ENCODE measurements around the gene ELFN1.

The ELFN1 gene

DNA sequence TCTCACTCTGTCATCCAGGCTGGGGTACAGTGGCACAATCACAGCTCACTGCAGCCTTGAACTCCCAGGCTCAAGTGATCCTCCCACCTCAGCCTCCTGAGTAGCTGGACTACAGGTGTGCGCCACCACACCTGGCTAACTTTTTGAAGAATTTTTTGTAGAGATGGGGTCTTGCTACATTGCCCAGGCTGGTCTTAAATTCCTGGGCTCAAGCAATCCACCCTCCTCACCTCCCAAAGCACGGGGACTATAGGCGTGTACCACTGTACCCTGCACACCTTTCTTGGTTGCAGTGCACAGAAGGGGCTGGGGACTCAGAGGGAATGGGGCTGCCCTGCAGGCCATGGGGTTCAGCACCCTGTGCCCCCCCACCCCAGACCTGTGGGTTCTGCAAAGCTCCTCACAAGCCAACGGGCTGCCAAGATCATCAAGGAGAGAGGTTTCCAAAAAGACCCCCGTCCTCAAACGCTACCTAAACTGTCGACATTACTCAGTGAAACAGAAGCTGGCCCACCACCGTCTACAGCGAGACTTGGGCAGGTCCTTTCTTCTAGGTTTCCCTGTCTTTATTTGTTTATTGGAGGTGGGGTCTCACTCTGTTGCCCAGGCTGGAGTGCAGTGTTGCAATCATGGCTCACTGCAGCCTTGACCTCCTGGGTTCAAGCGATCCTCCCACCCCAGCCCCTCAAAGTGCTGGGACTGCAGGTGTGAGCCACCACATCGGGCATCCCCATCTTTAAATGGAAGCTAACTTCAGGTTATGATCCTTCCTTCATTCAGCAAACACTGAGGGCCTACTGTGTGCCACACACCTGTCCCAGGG is 26.6 kb upstream of the ELFN1 start:
- no peak for DNase-seq

DNA sequence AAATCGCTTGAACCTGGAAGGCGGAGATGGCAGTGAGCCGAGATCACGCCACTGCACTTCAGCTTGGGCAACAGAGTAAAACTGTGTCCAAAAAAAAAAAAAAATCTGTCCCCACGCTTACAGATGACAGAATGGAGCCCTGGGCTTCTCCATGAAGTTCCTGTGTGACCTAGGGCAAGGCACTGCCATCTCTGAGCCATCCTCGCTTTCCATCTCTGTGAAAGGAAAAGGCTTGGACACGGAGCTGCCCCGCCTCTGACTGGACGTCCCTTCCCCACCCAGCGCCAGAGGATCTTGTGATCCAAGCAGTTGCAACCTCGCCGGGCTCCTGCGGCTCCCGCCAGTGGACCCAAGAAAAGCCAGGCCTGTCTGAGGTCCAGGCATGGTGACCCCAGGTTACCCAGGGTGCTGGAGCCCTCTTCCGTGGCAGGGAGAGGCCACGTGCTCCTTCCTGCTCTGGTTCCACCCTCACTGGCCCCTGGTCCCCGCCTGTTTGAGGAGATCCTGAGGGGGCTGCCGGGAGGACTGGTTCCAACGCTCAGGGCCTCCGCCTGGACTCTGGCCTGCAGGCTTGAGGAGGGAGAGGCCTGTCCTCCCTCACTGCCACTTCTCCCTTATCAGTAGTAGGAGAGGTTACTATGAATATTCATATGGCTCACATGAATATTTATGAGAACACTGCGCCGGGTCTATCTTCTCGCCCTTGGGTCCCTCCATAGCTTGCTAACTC is 25.6 kb upstream of the ELFN1 start:
- DNase-seq, result no peak

DNA sequence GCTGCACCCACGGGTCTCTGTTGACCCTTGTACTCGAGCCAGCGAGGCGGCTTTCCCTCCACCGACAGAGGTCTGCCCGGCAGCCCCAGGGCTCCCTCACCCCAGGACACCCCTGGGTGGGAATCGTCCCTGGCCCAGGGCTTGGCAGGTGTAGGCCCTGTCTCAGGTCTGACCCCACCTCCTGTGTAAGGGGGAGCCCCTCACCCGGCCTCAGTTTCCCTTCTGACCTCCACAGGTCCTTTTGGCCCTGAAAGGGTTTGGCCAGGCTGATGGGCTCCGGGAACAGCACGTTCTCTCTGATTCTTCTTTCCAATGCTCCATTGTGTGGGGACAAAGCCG is 25.0 kb upstream of the ELFN1 start:
- no peak for DNase-seq

DNA sequence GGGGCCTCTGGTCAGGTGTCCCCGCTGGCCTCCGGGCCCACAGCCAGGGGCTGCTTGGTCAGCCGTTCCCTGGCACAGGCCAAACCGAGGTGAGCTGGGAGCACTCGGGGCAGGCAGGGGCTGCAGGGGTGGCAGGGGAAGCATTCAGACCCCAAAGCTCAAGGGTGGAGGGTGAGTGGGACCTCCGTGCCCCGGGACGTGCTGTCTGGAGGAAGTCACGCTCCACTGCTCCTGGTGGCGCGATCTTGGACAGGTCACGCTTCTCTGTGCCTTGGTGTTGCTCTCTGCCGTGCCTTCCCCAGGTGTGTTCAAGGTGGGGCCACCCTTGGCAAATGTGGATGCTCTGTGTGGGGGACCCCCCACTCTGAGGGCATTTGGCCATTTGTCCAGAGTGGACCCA is 24.6 kb upstream of the ELFN1 start:
- no peak for DNase-seq

DNA sequence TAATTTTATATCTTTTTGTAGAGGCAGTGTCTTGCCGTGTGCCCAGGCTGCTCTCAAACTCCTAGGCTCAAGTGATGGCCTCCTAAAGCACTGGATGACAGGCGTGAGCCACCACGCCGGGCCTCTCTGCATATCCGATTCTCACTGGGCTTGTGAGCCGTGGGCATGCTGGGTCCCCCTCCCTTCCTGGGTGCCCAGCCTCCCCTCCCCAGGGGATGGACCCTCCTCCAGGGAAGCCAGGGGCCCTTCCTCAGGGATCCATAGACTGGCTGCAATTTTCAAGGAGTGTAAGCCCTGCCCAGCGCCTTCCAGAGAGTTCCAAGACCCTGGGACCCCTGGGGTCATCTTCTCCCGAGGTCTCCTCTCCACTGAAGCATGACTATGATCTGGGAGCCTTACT is 23.7 kb upstream of the ELFN1 start:
- no peak for DNase-seq

DNA sequence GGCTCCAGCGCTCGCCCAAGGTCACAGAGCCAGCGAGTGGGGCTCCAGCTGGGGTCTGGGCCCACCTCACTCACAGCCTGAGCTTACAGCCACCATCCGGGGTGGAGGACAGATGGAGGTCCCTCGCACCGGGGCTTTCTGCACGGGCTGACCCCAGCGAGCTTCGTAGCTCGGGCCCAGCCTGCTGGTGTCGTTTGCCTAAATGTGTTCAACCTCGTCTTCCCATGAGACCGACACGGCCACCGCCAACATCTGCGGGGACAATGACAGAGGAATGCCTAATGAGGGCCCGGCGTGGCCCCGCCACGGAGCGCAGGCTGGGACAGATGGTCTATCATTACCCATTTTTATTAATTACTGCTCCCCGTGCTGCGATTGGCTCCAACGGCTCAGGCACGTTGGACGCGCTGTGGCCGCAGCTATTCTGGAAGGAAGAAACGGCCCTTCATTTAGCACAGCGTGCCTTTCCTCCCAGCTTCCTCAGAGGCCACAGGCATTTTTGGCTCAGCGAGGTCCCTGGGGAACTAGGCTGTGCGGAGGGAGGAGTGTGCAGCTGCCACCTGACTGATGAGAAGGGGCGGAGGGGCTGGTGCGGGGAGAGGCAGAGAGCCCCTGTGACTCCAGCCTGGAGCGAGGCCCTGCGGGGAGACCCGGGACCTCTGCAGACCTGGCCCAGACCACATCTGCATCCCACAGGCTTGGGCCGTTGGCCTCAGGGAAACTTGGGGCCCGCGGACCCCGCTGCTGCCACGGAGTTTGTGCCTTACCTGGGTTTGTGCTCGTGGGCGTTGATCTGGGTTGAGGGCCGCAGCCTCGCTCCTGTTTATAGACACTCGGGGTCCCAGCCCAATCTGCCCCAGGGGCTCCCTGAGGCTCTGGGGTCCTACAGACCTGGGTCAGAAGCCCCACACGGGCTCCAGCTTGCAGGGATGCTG is 22.9 kb upstream of the ELFN1 start:
- DNase-seq, result peak; percentile 89

DNA sequence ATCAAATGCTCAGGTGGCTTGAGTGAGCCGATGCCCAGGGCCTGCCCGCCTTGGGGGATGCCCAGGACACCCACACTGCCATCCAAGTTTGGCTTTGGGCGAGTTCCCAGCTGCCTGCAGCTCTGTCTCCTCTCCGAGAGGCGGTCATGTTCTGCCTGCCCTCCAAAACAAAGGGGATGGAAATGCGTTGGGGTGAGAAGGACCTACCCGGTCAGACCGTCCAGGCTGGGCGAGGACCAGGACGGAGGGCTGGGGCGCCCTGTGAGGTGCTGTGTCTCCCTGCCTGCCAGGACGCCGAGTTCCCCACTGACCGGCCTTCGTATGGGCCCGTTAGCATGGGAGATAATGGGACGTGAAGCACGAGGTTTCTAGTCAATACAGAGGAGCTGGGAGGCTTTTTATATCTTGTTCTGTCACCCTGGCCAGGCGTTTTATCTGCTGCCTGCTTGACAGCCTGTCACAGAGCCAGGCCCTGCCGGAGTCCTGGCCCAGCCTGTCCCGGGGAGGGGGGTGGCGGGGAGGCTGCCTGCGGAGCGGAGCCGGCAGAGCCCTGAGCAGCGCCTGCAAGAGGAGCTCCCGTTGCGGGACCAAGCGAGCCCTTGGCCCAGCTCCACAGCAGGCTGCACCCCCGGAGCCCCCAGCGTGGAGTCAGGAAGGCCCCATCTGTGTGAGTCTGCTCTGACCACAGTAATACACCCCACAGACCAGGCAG is 22.0 kb upstream of the ELFN1 start:
- DNase-seq, result no peak

DNA sequence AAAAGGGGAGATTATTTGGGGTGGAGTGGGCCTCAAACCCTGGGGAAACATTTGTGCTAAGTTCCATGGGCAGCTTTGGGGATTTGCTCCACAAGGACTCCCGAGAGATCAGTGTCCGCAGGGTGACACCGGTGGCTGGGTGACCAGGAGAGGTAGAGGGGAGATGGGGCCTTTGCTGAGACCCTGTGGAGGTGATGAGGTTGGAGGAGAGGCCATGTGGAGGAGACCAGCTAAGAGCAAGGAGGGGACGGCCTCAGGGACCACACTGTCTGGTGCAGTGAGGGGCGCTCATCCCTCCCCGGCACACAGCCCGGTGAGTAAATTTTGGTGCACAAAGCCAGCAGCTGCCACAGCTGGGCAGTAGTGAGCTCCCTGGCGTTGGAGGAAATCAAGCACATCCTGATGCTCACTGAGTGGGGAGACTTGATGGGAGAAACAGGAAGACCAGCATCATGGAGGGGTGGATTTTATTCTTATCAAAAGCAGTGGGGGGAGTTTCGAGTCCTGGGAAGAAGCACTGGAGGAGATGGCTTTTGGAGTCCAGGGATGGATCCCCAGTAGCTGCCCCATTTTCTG is 20.2 kb upstream of the ELFN1 start:
- no peak for DNase-seq

DNA sequence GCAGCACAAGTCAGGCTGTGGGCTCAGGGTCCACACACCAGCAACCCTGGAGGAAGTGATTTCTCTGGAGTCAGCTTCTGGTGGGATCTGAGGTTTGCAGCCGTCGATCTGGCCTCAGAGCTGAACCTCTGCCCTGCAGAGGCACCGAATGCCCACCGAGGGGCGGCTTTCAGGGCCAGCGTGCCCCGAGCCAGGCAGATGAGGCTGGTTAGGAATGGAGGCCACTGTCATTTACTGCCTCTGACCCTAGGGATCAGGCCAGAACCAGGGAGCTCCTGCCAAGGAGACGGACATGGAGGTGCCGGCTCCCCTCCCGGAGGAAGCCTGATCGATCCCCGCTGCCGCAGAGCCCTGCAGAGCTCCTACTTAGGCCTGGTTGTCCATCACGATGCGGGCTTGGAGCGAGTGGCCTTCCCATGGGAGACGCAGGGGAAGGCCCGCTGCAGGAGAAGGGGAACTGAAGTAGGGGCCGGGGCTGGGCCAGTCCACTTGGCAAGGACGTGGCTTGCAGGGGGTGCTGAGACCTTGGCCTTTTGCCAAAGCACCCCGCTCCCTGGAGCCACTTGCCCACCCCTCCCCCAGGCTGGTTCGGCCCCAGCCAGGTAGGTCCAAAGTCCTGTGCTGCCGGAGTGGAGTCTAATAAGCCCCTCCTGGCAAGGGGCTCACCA is 19.6 kb upstream of the ELFN1 start:
- no peak for DNase-seq

DNA sequence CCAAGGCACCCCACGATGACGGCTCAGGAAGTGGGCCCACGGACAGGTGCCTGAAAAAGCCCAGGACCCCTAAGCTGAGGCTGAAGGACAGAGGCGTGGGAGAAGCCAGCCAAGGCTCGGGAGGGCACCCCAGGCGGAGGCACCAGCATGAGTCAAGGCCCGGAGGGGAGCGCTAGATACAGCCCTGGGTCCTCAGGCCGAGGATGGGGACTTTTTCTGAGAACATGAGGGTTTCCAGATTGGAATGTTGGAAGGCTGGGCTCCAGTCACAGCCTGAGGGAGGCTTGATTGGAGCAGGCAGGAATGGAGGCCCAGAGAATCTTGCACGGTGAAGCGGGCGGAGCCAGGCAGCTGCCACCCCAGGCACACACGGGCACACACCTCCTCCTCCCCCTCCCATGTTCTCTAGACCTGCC is 19.0 kb upstream of the ELFN1 start:
- DNase-seq, result no peak

DNA sequence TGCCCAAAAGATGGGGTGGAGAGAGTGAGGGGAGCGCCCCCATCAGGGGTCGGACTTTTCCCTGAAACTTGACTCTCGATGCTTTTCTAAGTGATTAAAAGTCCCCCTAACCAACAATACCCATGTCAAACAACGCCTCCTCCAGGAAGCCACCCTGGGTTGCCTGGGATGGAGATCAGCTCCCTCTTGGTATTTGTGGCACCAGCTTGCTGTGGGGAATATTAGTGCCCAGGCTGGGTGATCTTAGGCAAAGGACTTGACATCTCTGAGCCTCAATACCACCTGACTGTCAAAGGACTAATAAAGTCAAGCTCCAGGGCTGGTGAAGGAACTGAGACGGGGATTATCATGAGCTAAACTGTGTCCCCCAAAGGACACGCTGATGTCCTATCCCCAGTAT is 18.2 kb upstream of the ELFN1 start:
- DNase-seq, result no peak

DNA sequence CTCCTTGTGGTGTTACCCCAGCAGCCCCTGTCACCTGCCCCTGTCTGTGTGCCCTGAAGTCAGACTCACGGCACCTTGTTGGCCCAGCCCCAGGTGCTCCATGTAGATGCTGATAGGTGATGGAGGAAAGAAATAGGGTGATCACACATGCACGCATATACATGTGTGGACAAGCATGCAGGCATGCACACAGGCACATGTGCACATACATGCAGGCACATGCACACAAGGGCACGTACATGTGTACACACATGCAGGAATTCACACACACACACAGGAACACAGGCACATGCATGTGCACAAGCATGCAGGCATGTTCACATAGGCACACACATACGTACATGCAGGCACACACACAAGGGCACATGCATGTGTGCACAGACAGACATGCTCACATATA is 16.6 kb upstream of the ELFN1 start:
- no peak for DNase-seq

DNA sequence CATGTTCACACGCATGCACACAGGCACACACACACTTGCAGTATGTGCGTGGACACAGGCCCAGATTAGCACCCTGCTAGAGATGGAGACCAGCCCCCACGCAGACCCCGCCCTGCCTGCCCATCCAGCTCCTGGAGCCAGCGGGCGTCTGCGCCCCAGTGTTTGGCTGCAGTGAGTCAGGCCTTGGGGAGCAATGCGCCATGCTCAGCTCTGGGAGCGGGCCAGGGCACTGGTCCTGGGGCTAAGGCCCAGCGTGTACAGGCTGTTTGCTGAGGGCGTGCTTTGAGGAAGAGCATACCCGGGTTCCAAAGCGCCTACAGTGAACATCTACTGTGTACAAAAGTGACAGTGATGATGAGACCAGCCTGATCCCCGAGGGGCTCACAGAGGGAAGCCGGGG is 16.0 kb upstream of the ELFN1 start:
- no peak for DNase-seq

DNA sequence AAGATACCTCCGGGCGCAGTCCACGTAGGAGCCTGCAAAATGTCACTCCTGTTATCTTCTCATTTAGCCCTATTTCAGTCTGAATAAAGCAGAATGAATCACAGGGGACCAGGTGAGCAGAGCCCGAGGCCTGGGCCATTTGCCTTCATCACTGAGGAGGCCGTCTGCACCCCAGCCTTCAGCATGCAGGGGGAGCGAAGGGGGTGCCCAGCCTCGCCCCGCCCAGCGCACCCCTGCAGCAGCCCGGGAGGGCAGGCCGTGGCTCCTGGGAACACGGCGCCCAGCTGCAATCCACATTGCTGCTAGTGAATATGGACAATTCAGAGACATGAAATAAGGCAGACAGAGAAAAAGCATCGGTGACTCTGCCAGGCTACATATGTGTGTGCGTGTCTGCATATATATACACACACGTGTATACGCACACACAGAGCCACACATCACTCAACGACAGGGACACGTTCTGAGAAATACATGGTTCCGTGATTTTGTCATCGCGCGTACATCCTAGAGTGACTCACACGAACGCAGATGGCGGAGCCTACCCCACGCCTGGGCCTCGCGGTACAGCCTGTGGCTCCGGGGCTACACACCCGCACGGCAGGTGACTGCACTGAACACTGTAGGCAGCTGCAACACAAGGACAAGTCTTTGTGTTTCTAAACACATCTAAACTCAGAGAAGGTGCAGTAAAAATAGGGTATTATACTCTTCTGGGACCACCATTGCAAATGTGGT is 15.2 kb upstream of the ELFN1 start:
- no peak for DNase-seq

DNA sequence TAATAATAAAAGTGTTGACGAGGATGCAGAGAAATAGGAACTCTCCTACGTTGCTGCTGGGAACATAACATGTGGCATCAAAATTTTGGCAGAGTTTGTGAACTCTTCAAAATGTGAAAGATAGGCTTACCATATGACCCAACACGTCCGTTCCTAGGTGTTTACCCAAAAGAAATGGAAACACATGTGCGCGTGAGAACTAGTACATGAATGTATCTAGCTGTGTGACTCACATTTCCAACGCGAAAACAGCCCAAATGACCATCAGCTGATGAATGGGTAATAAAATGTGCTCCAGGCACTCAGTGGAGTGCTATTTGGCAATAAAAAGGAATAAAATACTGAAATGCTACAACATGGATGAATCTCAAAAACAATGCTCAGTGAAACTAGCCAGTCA is 10.4 kb upstream of the ELFN1 start:
- no peak for DNase-seq

DNA sequence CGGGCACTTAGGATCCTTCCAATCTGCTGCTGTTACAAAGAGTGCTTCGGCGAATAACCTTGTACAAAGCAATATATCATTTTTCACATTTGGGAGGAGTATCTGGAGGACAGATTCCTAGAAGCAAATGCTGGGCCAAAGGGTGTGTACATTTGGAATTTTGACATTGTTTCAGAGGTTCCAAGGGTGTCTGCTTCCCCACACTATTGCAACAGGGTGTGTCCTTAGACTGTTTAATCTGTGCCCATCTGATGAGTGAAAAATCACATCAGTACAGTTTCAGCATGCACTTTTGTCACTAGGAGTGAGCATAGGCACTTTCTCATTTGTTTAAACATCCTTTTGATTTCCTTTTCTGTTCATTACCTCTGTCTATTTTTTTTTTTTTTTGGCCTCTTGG is 8.6 kb upstream of the ELFN1 start:
- DNase-seq, result no peak

DNA sequence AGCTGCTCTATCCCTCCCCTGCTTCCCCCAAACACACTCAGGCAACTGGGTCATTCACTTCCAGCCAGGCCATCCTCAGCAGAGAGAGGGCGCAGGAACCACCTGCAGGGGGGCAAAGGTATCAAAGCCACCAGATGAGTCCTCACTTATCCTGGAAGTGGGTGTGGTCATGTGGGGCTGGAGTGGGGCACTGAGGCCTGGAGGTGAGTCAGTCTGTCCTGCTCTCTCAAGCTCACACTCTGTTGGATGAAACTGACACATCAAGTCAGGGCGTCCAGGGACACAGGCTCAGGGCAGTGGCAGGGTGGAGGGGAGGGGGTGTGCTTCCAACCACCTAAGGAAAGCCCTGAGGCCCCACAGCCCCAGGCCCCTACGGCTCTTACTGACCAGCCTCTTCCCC is 8.0 kb upstream of the ELFN1 start:
- DNase-seq, result no peak

DNA sequence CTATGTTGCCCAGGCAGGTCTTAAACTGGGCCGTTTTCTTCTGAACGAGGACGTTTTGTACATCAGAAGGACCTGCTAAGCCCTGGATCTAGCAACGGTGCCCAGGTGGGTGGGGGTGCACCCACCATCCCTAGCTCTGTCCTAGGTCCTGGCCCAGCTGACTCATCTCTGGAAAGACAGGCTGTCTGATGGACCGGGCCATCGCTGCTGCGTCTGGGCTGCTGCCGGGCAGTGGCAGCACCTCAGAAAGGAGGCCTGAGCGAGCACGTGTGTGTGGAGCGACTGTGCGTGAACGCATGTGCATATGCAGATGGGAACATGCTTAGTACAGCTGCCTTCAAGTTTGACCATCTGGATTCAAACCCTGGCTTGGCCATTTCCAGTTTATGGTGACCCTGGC is 7.3 kb upstream of the ELFN1 start:
- no peak for DNase-seq

DNA sequence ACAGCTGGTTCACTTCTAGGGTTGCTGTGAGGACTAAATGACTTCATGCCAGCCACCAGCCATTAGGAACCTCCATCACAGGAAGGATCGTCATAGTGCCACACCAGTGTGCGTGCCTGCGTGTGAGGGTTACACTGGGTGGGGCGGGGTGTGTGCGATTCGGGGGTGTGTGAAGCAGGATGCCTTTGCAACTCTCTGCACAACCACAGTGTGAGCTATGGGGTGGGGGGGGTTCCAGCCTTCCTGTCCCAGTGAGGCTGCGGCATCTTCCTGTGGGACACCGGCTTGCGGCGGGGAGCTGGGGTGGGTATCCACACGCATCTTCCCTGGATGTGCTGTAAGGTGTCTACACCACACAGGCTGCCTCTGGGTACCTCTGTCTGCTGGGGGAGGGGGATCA is 6.9 kb upstream of the ELFN1 start:
- no peak for DNase-seq

DNA sequence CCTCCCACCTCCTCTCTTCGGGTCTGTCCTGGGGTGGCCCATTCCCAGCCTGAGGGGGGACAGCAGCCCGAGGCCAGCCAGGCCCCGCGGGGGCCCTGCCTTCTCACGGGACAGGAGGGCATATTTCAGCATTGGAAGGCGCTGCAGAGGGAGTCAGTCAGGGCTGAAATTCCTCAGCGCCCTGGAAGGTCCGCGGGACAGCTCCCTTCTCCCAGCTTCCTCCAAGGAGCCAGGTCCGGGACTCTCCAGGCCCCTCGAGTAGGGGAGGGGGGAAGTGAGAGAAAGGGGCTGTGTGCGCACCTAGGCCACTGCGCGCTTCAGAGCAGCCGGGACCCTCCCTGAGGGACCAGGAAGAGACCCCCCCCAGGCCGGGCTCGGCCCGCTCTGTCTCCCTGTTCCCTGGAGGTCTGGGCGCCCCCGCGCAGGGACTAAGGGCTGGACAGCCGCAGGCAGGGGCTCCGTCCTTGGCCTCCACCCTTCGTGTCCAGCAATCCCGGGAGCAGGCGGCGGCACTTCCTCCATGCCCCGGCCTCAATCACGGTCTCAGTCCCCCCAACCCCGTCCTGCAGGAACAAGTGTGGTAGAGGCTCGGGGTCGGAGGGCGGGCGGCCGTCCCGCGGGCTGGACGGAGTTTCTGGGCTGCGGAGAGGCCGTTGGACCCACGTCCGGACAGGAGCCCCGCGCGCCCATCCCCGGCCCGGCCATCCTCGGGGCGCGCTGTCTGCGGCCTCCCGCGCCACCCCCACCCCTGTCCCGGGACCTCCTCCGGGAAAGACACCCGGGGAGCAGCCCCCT is 6.0 kb upstream of the ELFN1 start:
- no peak for DNase-seq

Measured in DMS79 (cell line).